B cell (primary cell): ENCODE data around the gene METTL21C. TPM values are rescaled to one million over a fixed set of nuclear protein-coding genes. Genes with fewer than 3 reads are reported as not detected.

Experiments used
- ATAC-seq: fragments of 200-7000 bp; cut with Tn5 transposase; one replicate; pipeline ENCODE4 v1.10.0; 2021; ENCODE audit warnings: low read depth, mild to moderate bottlenecking, moderate number of reproducible peaks, moderate library complexity
- CTCF ChIA-PET: fragments of 350-600 bp; sonication (Branson Sonifier 250); formaldehyde crosslinking; loops from one replicate; lab custom pipeline; 2021; ENCODE audit warnings: antibody characterized with exemption, inconsistent platforms; lab: Charles Lee
- POLR2A ChIA-PET: fragments of 350-600 bp; sonication (Branson Sonifier 250); formaldehyde crosslinking; loops from one replicate; lab custom pipeline; 2021; ENCODE audit warnings: antibody characterized with exemption; lab: Charles Lee
- DNase-seq: peaks from one replicate; pipeline ENCODE4 v3.0.0; 2013
- H2AFZ ChIP-seq: 2 replicates; pipeline ENCODE4 v1.6.1; 2012; ENCODE audit warnings: mild to moderate bottlenecking, low read depth, low read length; ENCODE audit not compliant: insufficient read depth, poor library complexity, severe bottlenecking
- H3K27ac ChIP-seq, 2 donors: 1 replicate in 1 of 2; 2 replicates in 1 of 2; pipeline ENCODE4 v1.5.1; 2012 to 2013; ENCODE audit warnings: low read length in 2 of 2, mild to moderate bottlenecking in 2 of 2, moderate library complexity in 1 of 2
- H3K27me3 ChIP-seq, 4 experiments: fragments of 200-600 bp in 1 of 4; sonication (generic) in 1 of 4; replicated peaks in 1 of 4; 1 replicate in 2 of 4; 2 replicates in 2 of 4; pipeline versions ENCODE4 v1.6.1 to v1.7.0; 2013 to 2016; ENCODE audit warnings: low read length in 3 of 4, mild to moderate bottlenecking in 2 of 4, mixed read lengths in 1 of 4, moderate library complexity in 1 of 4; ENCODE audit not compliant: insufficient read depth in 4 of 4, control insufficient read depth in 3 of 4; ENCODE audit errors: control extremely low read depth in 1 of 4
- H3K36me3 ChIP-seq, 2 experiments: replicated peaks in 1 of 2; 1 replicate in 1 of 2; 2 replicates in 1 of 2; pipeline versions ENCODE4 v1.6.1 to v1.7.1; 2013; ENCODE audit warnings: low read length in 1 of 2; ENCODE audit not compliant: insufficient read depth in 2 of 2, control insufficient read depth in 1 of 2; ENCODE audit errors: control extremely low read depth in 1 of 2, extremely low read depth in 1 of 2
- H3K4me1 ChIP-seq, 2 donors: fragments of 200-600 bp in 1 of 2; sonication (generic) in 1 of 2; 1 replicate in 1 of 2; 2 replicates in 1 of 2; pipeline versions ENCODE4 v1.5.1 to v1.6.1; 2013 to 2017; ENCODE audit warnings: low read length in 2 of 2; ENCODE audit not compliant: control insufficient read depth in 2 of 2, insufficient read depth in 2 of 2
- H3K4me2 ChIP-seq: replicated peaks from 2 replicates; pipeline ENCODE3; 2012; ENCODE audit warnings: mild to moderate bottlenecking, low read depth, low read length; ENCODE audit not compliant: poor library complexity, severe bottlenecking
- H3K4me3 ChIP-seq, 5 experiments: fragments of 200-600 bp in 1 of 5; sonication (generic) in 1 of 5; 1 replicate in 3 of 5; 2 replicates in 2 of 5; pipeline versions ENCODE4 v1.5.1 to v1.7.0; 2011 to 2016; ENCODE audit warnings: low read length in 4 of 5, mild to moderate bottlenecking in 4 of 5, low read depth in 2 of 5, control low read depth in 1 of 5, moderate library complexity in 1 of 5; ENCODE audit not compliant: insufficient read depth in 1 of 5; ENCODE audit errors: control extremely low read depth in 1 of 5, extremely low read depth in 1 of 5
- H3K79me2 ChIP-seq: fragments of 200-600 bp; sonication (generic); one replicate; pipeline ENCODE4 v1.6.0; 2016; ENCODE audit warnings: low read length; ENCODE audit not compliant: control insufficient read depth, insufficient read depth
- H3K9ac ChIP-seq: fragments of 200-600 bp; sonication (generic); 2 replicates; pipeline ENCODE4 v1.6.1; 2017; ENCODE audit warnings: mild to moderate bottlenecking, low read length, moderate library complexity
- H3K9me3 ChIP-seq, 3 donors: one replicate each; pipeline versions ENCODE4 v1.6.1 to v1.7.1; 2013; ENCODE audit warnings: low read length in 2 of 3; ENCODE audit not compliant: control insufficient read depth in 2 of 3, insufficient read depth in 1 of 3; ENCODE audit errors: control extremely low read depth in 1 of 3
- H4K20me1 ChIP-seq: 2 replicates; pipeline ENCODE4 v1.6.0; 2012; ENCODE audit warnings: mild to moderate bottlenecking, low read length; ENCODE audit not compliant: insufficient read depth, control insufficient read depth, poor library complexity, severe bottlenecking
- H3K27ac Mint-ChIP-seq: one replicate; pipeline ENCODE4 v1.8.0; 2021; ENCODE audit warnings: mixed read lengths
- H3K27me3 Mint-ChIP-seq: one replicate; pipeline ENCODE4 v1.8.0; 2021; ENCODE audit warnings: mixed read lengths
- H3K4me1 Mint-ChIP-seq: one replicate; pipeline ENCODE4 v1.8.0; 2021; ENCODE audit warnings: mixed read lengths
- H3K4me3 Mint-ChIP-seq: one replicate; pipeline ENCODE4 v1.8.0; 2021; ENCODE audit warnings: mixed read lengths
- H3K9me3 Mint-ChIP-seq: one replicate; pipeline ENCODE4 v1.8.0; 2022; ENCODE audit warnings: mixed read lengths; ENCODE audit not compliant: insufficient read depth
- EZH2 ChIP-seq: IDR thresholded peaks from 2 replicates; pipeline ENCODE4 v1.6.1; 2012; ENCODE audit warnings: borderline replicate concordance, low read depth, mild to moderate bottlenecking, moderate library complexity, low read length; ENCODE audit not compliant: insufficient read depth, poor library complexity, severe bottlenecking
- WGBS: methylation state at CpG from one replicate; pipeline ENCODE4 v1.1.5; 2013; ENCODE audit warnings: missing lambda C conversion rate; ENCODE audit not compliant: insufficient coverage; 5-methylcytosine and 5-hydroxymethylcytosine counted together
- intact Hi-C: fragments of 100-400 bp; cut with micrococcal nuclease; formaldehyde crosslinking; loops from one replicate; pipeline ENCODE4 v1.10.0; 2022
- polyA plus RNA-seq: library from polyadenylated mRNA; depleted of rRNA; stranded (reverse); fragments of >200 nt; gene quantifications from 2 replicates; pipeline ENCODE4 v1.2.3, GENCODE V29; 2012
- total RNA-seq, 2 donors: library from RNA; stranded (reverse); fragments of 120-200 nt in 1 of 2; gene quantifications; 1 replicate in 1 of 2; 2 replicates in 1 of 2; pipeline versions ENCODE4 v1.2.3 to v1.2.4, GENCODE V29; 2013 to 2022
- TF ChIP-seq, protein P1 (sequence below): fragments of 200-600 bp; IDR thresholded peaks from one replicate; pipeline ENCODE4 v1.8.0; 2022; ENCODE audit warnings: antibody characterized with exemption, mild to moderate bottlenecking

METTL21C gene
- total and polyA plus RNA-seq, 2 donors (not counting 1 experiment from before 2014, with no cell fraction given): not detected

DNA sequence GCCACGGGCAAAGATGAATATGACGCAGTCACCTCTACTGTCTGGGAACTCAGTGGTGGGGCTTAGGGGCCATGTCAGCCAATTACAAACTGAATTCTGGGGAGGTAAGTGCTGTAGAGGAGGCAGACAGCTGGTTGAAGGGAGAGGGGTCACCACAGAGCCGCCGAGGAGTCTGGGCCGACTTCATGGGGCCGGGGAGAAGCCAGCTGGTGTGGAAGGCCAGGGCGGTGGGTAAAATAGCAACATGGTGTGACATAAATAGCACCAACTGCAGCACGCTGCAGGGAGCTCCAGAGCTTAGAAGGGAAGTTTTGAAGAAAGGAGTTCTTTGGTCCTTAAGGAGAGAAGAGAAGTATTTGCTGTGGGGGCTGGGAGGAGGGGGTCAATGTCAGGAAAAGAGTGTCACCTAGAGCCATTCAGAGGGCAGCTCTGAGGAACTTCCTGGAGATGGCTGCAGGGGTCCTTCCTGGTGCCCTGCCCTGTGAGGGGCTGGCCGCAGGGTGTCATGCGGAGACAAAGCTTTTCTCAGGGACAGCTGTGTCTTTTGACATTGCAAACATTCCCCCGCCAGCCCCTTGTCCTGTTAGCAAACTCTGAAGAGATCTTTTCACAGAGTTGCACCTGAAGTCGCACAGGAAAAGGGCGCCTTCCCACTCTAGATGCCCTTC is 6.4 kb downstream of the METTL21C start:
- Mint-ChIP-seq H3K9me3 (no peaks in the 10 kb centered on the region), H3K4me1 (no peaks in the 10 kb centered on the region), H3K4me3 (no peak overlapping the region), H3K27me3 (peaks cover 28% of the 10 kb centered on the region), H3K27ac (no peak overlapping the region)
- Histone ChIP-seq H3K9me3 (no peaks in the 10 kb centered on the region), H3K4me1 (no peaks in the 10 kb centered on the region), H2AFZ (no peak overlapping the region), H3K4me2 (no peak overlapping the region), H3K27me3 (peaks cover 0 to 15% (median 4%) of the 10 kb centered on the region in 4 experiments), H4K20me1 (no peaks in the 10 kb centered on the region), H3K79me2 (no peaks in the 10 kb centered on the region), H3K4me3 (no peak overlapping the region), H3K9ac (no peak overlapping the region), H3K36me3 (no peaks in the 10 kb centered on the region), H3K27ac (no peak overlapping the region)
- WGBS: 55% methylated on average over 7 of the region's 13 CpGs
- DNase-seq (no peak), ATAC-seq (no peak)
- TF ChIP-seq, protein P1, sequence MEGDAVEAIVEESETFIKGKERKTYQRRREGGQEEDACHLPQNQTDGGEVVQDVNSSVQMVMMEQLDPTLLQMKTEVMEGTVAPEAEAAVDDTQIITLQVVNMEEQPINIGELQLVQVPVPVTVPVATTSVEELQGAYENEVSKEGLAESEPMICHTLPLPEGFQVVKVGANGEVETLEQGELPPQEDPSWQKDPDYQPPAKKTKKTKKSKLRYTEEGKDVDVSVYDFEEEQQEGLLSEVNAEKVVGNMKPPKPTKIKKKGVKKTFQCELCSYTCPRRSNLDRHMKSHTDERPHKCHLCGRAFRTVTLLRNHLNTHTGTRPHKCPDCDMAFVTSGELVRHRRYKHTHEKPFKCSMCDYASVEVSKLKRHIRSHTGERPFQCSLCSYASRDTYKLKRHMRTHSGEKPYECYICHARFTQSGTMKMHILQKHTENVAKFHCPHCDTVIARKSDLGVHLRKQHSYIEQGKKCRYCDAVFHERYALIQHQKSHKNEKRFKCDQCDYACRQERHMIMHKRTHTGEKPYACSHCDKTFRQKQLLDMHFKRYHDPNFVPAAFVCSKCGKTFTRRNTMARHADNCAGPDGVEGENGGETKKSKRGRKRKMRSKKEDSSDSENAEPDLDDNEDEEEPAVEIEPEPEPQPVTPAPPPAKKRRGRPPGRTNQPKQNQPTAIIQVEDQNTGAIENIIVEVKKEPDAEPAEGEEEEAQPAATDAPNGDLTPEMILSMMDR: no peak
- no peak for TF ChIP-seq EZH2
- intact Hi-C loops: no loop called here
- CTCF ChIA-PET: no interaction called here
- POLR2A ChIA-PET: no interaction called here

- no peak overlapping the region for H3K4me2 ChIP-seq
- TF ChIP-seq, protein P1: no peak
- TF ChIP-seq EZH2: no peak
- DNase-seq (no peak), ATAC-seq (no peak)
- H2AFZ ChIP-seq: no peak overlapping the region
- Mint-ChIP-seq H3K4me1 (peaks cover 1% of the 10 kb centered on the region), H3K9me3 (peaks cover under 1% of the 10 kb centered on the region), H3K27me3 (peaks cover 20% of the 10 kb centered on the region), H3K4me3 (no peak overlapping the region), H3K27ac (no peak overlapping the region)
- H3K27ac ChIP-seq: no peak overlapping the region
- no peaks in the 10 kb centered on the region for H3K4me1 ChIP-seq
- POLR2A ChIA-PET: no interaction called here
- peaks cover 0 to 10% (median 4%) of the 10 kb centered on the region in 4 experiments for H3K27me3 ChIP-seq
- intact Hi-C loops: no loop called here
- H4K20me1 ChIP-seq: no peaks in the 10 kb centered on the region
- CTCF ChIA-PET: no interaction called here
- H3K79me2 ChIP-seq: no peaks in the 10 kb centered on the region
- no peak overlapping the region for H3K4me3 ChIP-seq
- no peaks in the 10 kb centered on the region for H3K9me3 ChIP-seq
- no peak overlapping the region for H3K9ac ChIP-seq
- no peaks in the 10 kb centered on the region for H3K36me3 ChIP-seq
- WGBS: 94% methylated on average over 4 of the region's 7 CpGs
These were observed 7.3 kb downstream of the METTL21C start for GRCh38 chr13:102687520-102687919.
